A549 (cell line): ENCODE measurements around the gene RIN3. TPM values are rescaled to one million over a fixed set of nuclear protein-coding genes. Genes with fewer than 3 reads are reported as not detected.

Source experiments
- ATAC-seq, 2 experiments: fragments of 200-7000 bp in 1 of 2; fragments of >200 bp in 1 of 2; cut with Nextera tagmentation in 1 of 2; cut with Tn5 transposase in 1 of 2; 3 replicates each; pipeline versions ENCODE4 v1.8.0 to v1.9.1; 2018 to 2020; ENCODE audit warnings: mild to moderate bottlenecking in 1 of 2, moderate library complexity in 1 of 2
- CTCF ChIA-PET: fragments of 300-600 bp; sonication (Branson Sonifier 250); formaldehyde crosslinking; extraction: SDS; loops from one replicate; lab custom pipeline; 2021; ENCODE audit warnings: antibody characterized with exemption, inconsistent platforms; lab: Yijun Ruan, JAX
- POLR2A ChIA-PET: fragments of 350-600 bp; formaldehyde crosslinking; extraction: SDS; loops from one replicate; lab custom pipeline; 2021; ENCODE audit warnings: antibody characterized with exemption, inconsistent platforms; lab: Yijun Ruan, JAX
- DNase-seq, 2 experiments: peaks; one replicate each; pipeline versions ENCODE4 v3.0.0 to v3.0.0-alpha.2; 2011 to 2016; ENCODE audit warnings: low read depth in 1 of 2, low spot score in 1 of 2
- FAIRE-seq: peaks from 2 replicates; lab custom pipeline; 2011; peaks lifted over from hg19 to GRCh38; lab: Jason Lieb, UNC
- H3K27ac ChIP-seq, 2 experiments: fragments of >200 bp; sonication (Bioruptor Twin); formaldehyde crosslinking; 3 replicates each; pipeline ENCODE4 v1.5.1; 2016 to 2017
- H3K4me1 ChIP-seq: fragments of >200 bp; sonication (Bioruptor Twin); formaldehyde crosslinking; 3 replicates; pipeline ENCODE4 v1.6.1; 2016
- H3K4me2 ChIP-seq: fragments of >200 bp; sonication (Bioruptor Twin); formaldehyde crosslinking; 3 replicates; pipeline ENCODE4 v1.6.1; 2016
- H3K4me3 ChIP-seq: fragments of >200 bp; sonication (Bioruptor Twin); formaldehyde crosslinking; 3 replicates; pipeline ENCODE4 v1.5.1; 2016
- H3K9me3 ChIP-seq: fragments of >200 bp; sonication (Bioruptor Twin); formaldehyde crosslinking; 3 replicates; pipeline ENCODE4 v1.6.1; 2016
- CBX2 ChIP-seq: fragments of 200-600 bp; sonication (generic); IDR thresholded peaks from 2 replicates; pipeline ENCODE4 v1.6.1; 2016; ENCODE audit warnings: low read depth, mild to moderate bottlenecking, borderline replicate concordance
- CEBPB ChIP-seq, 2 experiments: fragments of >200 bp in 1 of 2; sonication (Bioruptor Twin) in 1 of 2; formaldehyde crosslinking in 1 of 2; IDR thresholded peaks; 2 replicates each; pipeline ENCODE4 v1.6.1; 2012 to 2016
- E2F6 ChIP-seq: IDR thresholded peaks from 2 replicates; pipeline ENCODE4 v1.6.1; 2012; ENCODE audit warnings: low read depth, borderline replicate concordance
- ESRRA ChIP-seq: fragments of 150-350 bp; IDR thresholded peaks from 2 replicates; pipeline ENCODE4 v1.6.1; 2014; ENCODE audit warnings: mild to moderate bottlenecking, low read length, borderline replicate concordance
- FOSB ChIP-seq: fragments of 250-450 bp; sonication (Bioruptor Pico); IDR thresholded peaks from 2 replicates; pipeline ENCODE4 v1.5.0; 2020; ENCODE audit warnings: mild to moderate bottlenecking, moderate library complexity
- GATA3 ChIP-seq: IDR thresholded peaks from 2 replicates; pipeline ENCODE4 v1.6.1; 2012; ENCODE audit warnings: borderline replicate concordance
- HMGXB4 ChIP-seq: fragments of 250-450 bp; sonication (Bioruptor Pico); IDR thresholded peaks from 2 replicates; pipeline ENCODE4 v1.5.0; 2021; ENCODE audit warnings: mild to moderate bottlenecking, moderate library complexity, borderline replicate concordance
- HOXB13 ChIP-seq: fragments of 250-450 bp; sonication (Bioruptor Pico); IDR thresholded peaks from 2 replicates; pipeline ENCODE4 v1.5.0; 2020; ENCODE audit warnings: low read depth, mild to moderate bottlenecking, moderate library complexity
- KDM1A ChIP-seq: fragments of 200-600 bp; sonication (generic); IDR thresholded peaks from 2 replicates; pipeline ENCODE4 v1.6.1; 2016; ENCODE audit warnings: low read depth, mild to moderate bottlenecking
- MAFK ChIP-seq: fragments of 450-650 bp; IDR thresholded peaks from 2 replicates; pipeline ENCODE4 v1.6.1; 2014; ENCODE audit not compliant: partially characterized antibody
- PBX3 ChIP-seq: IDR thresholded peaks from 2 replicates; pipeline ENCODE4 v1.6.1; 2012
- PHF8 ChIP-seq: fragments of 200-600 bp; sonication (generic); IDR thresholded peaks from 2 replicates; pipeline ENCODE4 v1.6.1; 2016; ENCODE audit warnings: low read depth, mild to moderate bottlenecking, antibody characterized with exemption, moderate library complexity, borderline replicate concordance
- POLR2AphosphoS2 ChIP-seq: conservative IDR thresholded peaks from 2 replicates; pipeline ENCODE4 v1.6.1; 2012; ENCODE audit warnings: low read length, improper control_type of control experiment, inconsistent platforms
- ZSCAN20 ChIP-seq: fragments of 250-450 bp; sonication (Bioruptor Pico); IDR thresholded peaks from 2 replicates; pipeline ENCODE4 v1.8.0; 2022; ENCODE audit warnings: mild to moderate bottlenecking, moderate library complexity
- WGBS: methylation state at CpG from one replicate; pipeline ENCODE4 v1.1.6; 2017; ENCODE audit errors: missing lambda C conversion rate; 5-methylcytosine and 5-hydroxymethylcytosine counted together
- polyA plus RNA-seq, 4 experiments: library from polyadenylated mRNA; depleted of rRNA in 3 of 4; stranded (reverse); fragments of >200 nt; fragmentation: RNase III in 1 of 4; extraction: RNeasy Plus Mini Kit Qiagen cat#74134 plus additional on column Dnase treatment in 1 of 4; gene quantifications; 2 replicates in 3 of 4; 3 replicates in 1 of 4; pipeline ENCODE4 v1.2.3, GENCODE V29; 2011 to 2017
- TF ChIP-seq, protein P1 (sequence below): IDR thresholded peaks from 2 replicates; pipeline ENCODE4 v1.6.1; 2012
- TF ChIP-seq, protein P2 (sequence below): fragments of 200-600 bp; sonication (generic); IDR thresholded peaks from 2 replicates; pipeline ENCODE4 v1.6.1; 2016; ENCODE audit warnings: antibody characterized with exemption, mild to moderate bottlenecking, moderate library complexity
- TF ChIP-seq, protein P3 (sequence below): fragments of 450-650 bp; IDR thresholded peaks from 2 replicates; pipeline ENCODE4 v1.6.1; 2014; ENCODE audit warnings: antibody characterized with exemption
- TF ChIP-seq, protein P4 (sequence below): fragments of 150-350 bp; IDR thresholded peaks from 2 replicates; pipeline ENCODE4 v1.6.1; 2014; ENCODE audit warnings: low read depth, mild to moderate bottlenecking, low read length

Gene RIN3
- polyA plus RNA-seq, 2 of the 4 experiments (the other 2 are of a cell fraction): 5.6 to 14.5 TPM

DNA sequence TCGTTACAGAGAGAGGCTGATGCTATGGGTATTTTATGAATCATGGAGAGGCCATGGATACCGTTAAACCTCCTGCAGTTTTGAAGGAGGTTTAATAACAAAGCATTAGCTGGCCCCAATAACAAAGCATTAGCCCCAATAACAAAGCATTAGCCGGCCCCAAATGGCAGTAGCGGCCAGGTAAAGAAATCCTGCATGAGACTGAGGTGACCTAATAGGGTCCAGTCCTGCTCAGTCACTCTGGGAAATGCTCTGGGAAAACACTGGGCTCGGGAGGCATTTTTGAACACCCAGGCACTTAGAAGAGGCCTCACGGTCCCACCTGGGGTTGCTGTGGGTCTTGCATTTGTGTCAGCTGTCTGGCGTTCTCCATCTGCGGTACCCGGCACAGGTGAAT is 776 bp upstream of the RIN3 start:
- H3K4me1 ChIP-seq: peaks cover 37% of the 10 kb centered on the region

DNA sequence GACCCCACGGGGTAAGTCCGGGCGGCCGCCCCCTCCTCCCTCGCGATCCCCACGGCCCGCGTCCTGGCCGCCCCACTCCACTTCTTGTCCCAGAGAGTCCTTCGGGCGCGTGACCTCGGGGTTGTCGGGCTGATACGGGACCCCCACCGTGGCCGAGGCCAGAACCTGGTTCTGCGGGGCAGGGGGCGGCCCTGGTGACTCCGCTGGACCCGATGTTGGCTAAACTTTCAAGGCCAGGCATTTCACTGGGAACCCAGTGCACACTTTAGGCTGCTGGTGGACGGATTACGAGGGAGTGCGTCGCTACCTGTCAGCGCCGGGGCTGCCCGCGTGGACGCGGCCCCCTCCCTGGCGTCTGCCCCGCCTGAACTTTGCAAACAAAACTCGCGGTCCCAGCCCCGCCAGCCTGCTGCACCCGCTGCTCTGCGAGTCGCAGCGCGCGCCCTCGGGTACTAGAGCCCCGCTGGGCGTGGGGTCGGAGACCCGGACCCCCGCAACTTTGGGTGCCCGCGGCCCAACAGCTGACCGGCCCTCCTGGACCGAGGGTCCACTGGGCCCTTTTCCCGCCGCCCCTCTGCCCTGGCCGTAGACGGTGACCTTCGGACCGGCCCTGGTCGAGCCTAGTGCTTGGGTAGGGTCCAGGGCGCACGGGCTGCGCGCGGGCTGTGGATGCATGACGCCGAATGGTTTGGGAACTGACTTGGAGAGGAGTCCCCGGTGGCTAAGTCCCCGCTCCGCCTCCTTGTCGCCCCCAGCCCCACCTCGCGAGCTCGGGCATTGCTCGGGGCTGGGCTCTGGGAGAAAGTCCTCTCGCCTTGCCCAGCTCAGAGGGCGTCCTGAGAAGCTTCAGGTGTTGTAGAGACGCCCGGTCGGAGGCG is 624 bp downstream of the RIN3 start:
- Histone ChIP-seq H3K4me1 (peaks cover 37% of the 10 kb centered on the region), H3K4me3 (peak overlapping the region; percentile 84), H3K9me3 (no peaks in the 10 kb centered on the region), H3K27ac (peak overlapping the region; percentile 98 to 99), H3K4me2 (peak overlapping the region; percentile 92)
- DNase-seq: peak; percentile 24 to 40
- WGBS: 85% methylated on average over 11 of the region's 81 CpGs
- FAIRE-seq: no peak
- CTCF ChIA-PET: no interaction called here
- POLR2A ChIA-PET: interaction anchor here (0.7 to 0.8 kb wide), 2 partner anchors 51 to 295 kb away, joined by 3 read pairs; no protein-coding TSS in a partner anchor
- no peak for TF ChIP-seq E2F6
- TF ChIP-seq, protein P1, sequence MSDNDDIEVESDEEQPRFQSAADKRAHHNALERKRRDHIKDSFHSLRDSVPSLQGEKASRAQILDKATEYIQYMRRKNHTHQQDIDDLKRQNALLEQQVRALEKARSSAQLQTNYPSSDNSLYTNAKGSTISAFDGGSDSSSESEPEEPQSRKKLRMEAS: no peak; the same call in 1 of the 2 replicates
- peak; percentile 38 for TF ChIP-seq PHF8
- no peak for TF ChIP-seq ZSCAN20
- TF ChIP-seq HOXB13 (CRISPR knock-in tag): no peak
- TF ChIP-seq, protein P2, sequence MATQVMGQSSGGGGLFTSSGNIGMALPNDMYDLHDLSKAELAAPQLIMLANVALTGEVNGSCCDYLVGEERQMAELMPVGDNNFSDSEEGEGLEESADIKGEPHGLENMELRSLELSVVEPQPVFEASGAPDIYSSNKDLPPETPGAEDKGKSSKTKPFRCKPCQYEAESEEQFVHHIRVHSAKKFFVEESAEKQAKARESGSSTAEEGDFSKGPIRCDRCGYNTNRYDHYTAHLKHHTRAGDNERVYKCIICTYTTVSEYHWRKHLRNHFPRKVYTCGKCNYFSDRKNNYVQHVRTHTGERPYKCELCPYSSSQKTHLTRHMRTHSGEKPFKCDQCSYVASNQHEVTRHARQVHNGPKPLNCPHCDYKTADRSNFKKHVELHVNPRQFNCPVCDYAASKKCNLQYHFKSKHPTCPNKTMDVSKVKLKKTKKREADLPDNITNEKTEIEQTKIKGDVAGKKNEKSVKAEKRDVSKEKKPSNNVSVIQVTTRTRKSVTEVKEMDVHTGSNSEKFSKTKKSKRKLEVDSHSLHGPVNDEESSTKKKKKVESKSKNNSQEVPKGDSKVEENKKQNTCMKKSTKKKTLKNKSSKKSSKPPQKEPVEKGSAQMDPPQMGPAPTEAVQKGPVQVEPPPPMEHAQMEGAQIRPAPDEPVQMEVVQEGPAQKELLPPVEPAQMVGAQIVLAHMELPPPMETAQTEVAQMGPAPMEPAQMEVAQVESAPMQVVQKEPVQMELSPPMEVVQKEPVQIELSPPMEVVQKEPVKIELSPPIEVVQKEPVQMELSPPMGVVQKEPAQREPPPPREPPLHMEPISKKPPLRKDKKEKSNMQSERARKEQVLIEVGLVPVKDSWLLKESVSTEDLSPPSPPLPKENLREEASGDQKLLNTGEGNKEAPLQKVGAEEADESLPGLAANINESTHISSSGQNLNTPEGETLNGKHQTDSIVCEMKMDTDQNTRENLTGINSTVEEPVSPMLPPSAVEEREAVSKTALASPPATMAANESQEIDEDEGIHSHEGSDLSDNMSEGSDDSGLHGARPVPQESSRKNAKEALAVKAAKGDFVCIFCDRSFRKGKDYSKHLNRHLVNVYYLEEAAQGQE: no peak
- TF ChIP-seq ESRRA: no peak
- no peak for TF ChIP-seq PBX3
- TF ChIP-seq CEBPB (IDR thresholded peaks at IDR 0.05): no peak
- peak; percentile 10 to 43; a peak in 4 of 6 replicates for ATAC-seq

More for the DNA sequence above, 776 bp upstream of the RIN3 start:
- TF ChIP-seq KDM1A (no peak), POLR2AphosphoS2 (no peak), CBX2 (no peak), MAFK (no peak), GATA3 (no peak), FOSB (CRISPR knock-in tag) (no peak), HMGXB4 (CRISPR knock-in tag) (no peak)
- TF ChIP-seq, protein P3, sequence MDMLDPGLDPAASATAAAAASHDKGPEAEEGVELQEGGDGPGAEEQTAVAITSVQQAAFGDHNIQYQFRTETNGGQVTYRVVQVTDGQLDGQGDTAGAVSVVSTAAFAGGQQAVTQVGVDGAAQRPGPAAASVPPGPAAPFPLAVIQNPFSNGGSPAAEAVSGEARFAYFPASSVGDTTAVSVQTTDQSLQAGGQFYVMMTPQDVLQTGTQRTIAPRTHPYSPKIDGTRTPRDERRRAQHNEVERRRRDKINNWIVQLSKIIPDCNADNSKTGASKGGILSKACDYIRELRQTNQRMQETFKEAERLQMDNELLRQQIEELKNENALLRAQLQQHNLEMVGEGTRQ: no peak
- TF ChIP-seq, protein P4, sequence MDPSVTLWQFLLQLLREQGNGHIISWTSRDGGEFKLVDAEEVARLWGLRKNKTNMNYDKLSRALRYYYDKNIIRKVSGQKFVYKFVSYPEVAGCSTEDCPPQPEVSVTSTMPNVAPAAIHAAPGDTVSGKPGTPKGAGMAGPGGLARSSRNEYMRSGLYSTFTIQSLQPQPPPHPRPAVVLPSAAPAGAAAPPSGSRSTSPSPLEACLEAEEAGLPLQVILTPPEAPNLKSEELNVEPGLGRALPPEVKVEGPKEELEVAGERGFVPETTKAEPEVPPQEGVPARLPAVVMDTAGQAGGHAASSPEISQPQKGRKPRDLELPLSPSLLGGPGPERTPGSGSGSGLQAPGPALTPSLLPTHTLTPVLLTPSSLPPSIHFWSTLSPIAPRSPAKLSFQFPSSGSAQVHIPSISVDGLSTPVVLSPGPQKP: no peak
- 77% methylated on average over 7 of the region's 9 CpGs for WGBS
- FAIRE-seq: no peak
- Histone ChIP-seq H3K27ac (peak overlapping the region; percentile 98 to 99), H3K9me3 (no peaks in the 10 kb centered on the region), H3K4me2 (peak overlapping the region; percentile 92), H3K4me3 (peak overlapping the region; percentile 84)
- ChIA-PET POLR2A (interaction anchor here (0.6 kb wide), 2 partner anchors 24 to 41 kb away, joined by 3 to 4 read pairs; no protein-coding TSS in a partner anchor), CTCF (interaction anchor here (0.6 to 1.1 kb wide), 3 partner anchors 15 to 88 kb away, joined by 3 read pairs; no protein-coding TSS in a partner anchor)
- DNase-seq: no peak
- no peak for ATAC-seq
